Ishikawa (cell line): ENCODE data around the gene SRGAP1.

Experiments used
- CEBPB ChIP-seq: IDR thresholded peaks from 2 replicates; pipeline ENCODE4 v1.6.1; 2012
- CREB1 ChIP-seq: IDR thresholded peaks from 2 replicates; pipeline ENCODE4 v1.6.1; 2012; ENCODE audit warnings: low read depth
- EGR1 ChIP-seq: IDR thresholded peaks from 2 replicates; pipeline ENCODE4 v1.6.1; 2012
- FOXM1 ChIP-seq: IDR thresholded peaks from 2 replicates; pipeline ENCODE4 v1.6.1; 2012; ENCODE audit warnings: low read depth, borderline replicate concordance
- MAX ChIP-seq: IDR thresholded peaks from 2 replicates; pipeline ENCODE4 v1.6.1; 2012
- NFIC ChIP-seq: IDR thresholded peaks from 2 replicates; pipeline ENCODE4 v1.6.1; 2012
- RAD21 ChIP-seq: IDR thresholded peaks from 2 replicates; pipeline ENCODE4 v1.6.1; 2012; ENCODE audit warnings: low read depth
- REST ChIP-seq: IDR thresholded peaks from 2 replicates; pipeline ENCODE4 v1.6.1; 2012; ENCODE audit warnings: low read depth, mild to moderate bottlenecking
- TAF1 ChIP-seq: IDR thresholded peaks from 2 replicates; pipeline ENCODE4 v1.6.1; 2012; ENCODE audit warnings: low read depth, mild to moderate bottlenecking
- TCF12 ChIP-seq: IDR thresholded peaks from 2 replicates; pipeline ENCODE4 v1.6.1; 2012; ENCODE audit warnings: low read depth
- TEAD4 ChIP-seq: IDR thresholded peaks from 2 replicates; pipeline ENCODE4 v1.6.1; 2012
- USF1 ChIP-seq: IDR thresholded peaks from 2 replicates; pipeline ENCODE4 v1.6.1; 2012
- YY1 ChIP-seq: IDR thresholded peaks from 2 replicates; pipeline ENCODE4 v1.6.1; 2012; ENCODE audit warnings: low read depth
- ZBTB7A ChIP-seq: IDR thresholded peaks from 2 replicates; pipeline ENCODE4 v1.6.1; 2012; ENCODE audit warnings: low read depth

- TF ChIP-seq CREB1 = no peak
- TF ChIP-seq MAX = no peak
- TF ChIP-seq TAF1 = no peak
- TF ChIP-seq YY1 = no peak
- TF ChIP-seq ZBTB7A = no peak
- no peak for TF ChIP-seq TEAD4
- TF ChIP-seq CEBPB = no peak
- TF ChIP-seq USF1 = no peak
- TF ChIP-seq TCF12 = no peak
- TF ChIP-seq EGR1 = no peak
- no peak for TF ChIP-seq RAD21
- TF ChIP-seq REST = no peak
- TF ChIP-seq NFIC = no peak
- no peak for TF ChIP-seq FOXM1
Observed at GRCh38 chr12:63857771-63858670, 13.5 kb downstream of the SRGAP1 start.
